Ovary (tissue), 9 donors: ENCODE measurements around the gene HERC3. TPM values are rescaled to one million over a fixed set of nuclear protein-coding genes. Genes with fewer than 3 reads are reported as not detected.

Experiments used
- DNase-seq, 5 donors: peaks; one replicate each; pipeline ENCODE4 v3.0.0-alpha.2; 2019 to 2020
- H3K27ac ChIP-seq, 2 donors: fragments of 200-600 bp; one replicate each; pipeline versions ENCODE4 v1.5.1 to v1.8.0; 2019 to 2022
- H3K27me3 ChIP-seq: fragments of 200-600 bp; one replicate; pipeline ENCODE4 v1.8.0; 2022
- H3K36me3 ChIP-seq: fragments of 200-600 bp; sonication (generic); one replicate; pipeline ENCODE4 v1.5.1; 2019
- H3K4me1 ChIP-seq: one replicate; pipeline ENCODE4 v1.8.1; 2013; ENCODE audit warnings: mild to moderate bottlenecking, moderate library complexity; ENCODE audit not compliant: insufficient read depth
- H3K4me3 ChIP-seq: fragments of 200-600 bp; sonication (generic); one replicate; pipeline ENCODE4 v1.5.1; 2017
- H3K9me3 ChIP-seq, 2 donors: fragments of 200-600 bp in 1 of 2; sonication (generic) in 1 of 2; one replicate each; pipeline versions ENCODE4 v1.5.1 to v1.8.1; 2013 to 2019; ENCODE audit warnings: mild to moderate bottlenecking in 1 of 2, moderate library complexity in 1 of 2
- CTCF ChIP-seq, 3 donors: fragments of 450-650 bp in 2 of 3; fragments of 200-600 bp in 1 of 3; IDR thresholded peaks; one replicate each; pipeline versions ENCODE4 v1.5.1 to v1.8.0; 2016 to 2022; ENCODE audit warnings: antibody characterized with exemption in 3 of 3, mild to moderate bottlenecking in 1 of 3
- EP300 ChIP-seq: sonication (generic); formaldehyde crosslinking; IDR thresholded peaks from one replicate; pipeline ENCODE4 v1.6.1; 2017; ENCODE audit warnings: antibody characterized with exemption
- POLR2A ChIP-seq: fragments of 450-650 bp; IDR thresholded peaks from one replicate; pipeline ENCODE4 v1.6.1; 2017; ENCODE audit warnings: antibody characterized with exemption, mild to moderate bottlenecking, moderate library complexity
- WGBS, 3 donors: extraction: QIAGEN DNeasy Blood & Tissue Kit in 1 of 3; methylation state at CpG; one replicate each; pipeline versions ENCODE4 v1.1.5 to v1.1.7; 2013 to 2017; 5-methylcytosine and 5-hydroxymethylcytosine counted together
- intact Hi-C, 4 donors: fragments of 100-400 bp; cut with DNase I; formaldehyde crosslinking; loops; one replicate each; pipeline versions ENCODE4 v1.11.0 to v1.15.1; 2022 to 2023
- polyA plus RNA-seq, 2 donors: library from polyadenylated mRNA; stranded (reverse); fragments of 200-250 nt in 1 of 2; fragments of 350-450 nt in 1 of 2; fragmentation: Illumina TruSeq in 1 of 2; extraction: RNeasy Lipid Tissue Mini Kit (QIAGEN cat#74804) in 1 of 2; gene quantifications; one replicate each; pipeline ENCODE4 v1.2.3, GENCODE V29; 2013 to 2014
- total RNA-seq, 7 donors: library from RNA; depleted of rRNA in 2 of 7; stranded (reverse); fragments of >200 nt in 2 of 7; fragmentation: NEBNext Ultra II Directional in 3 of 7; extraction: Animal tissue kit (Norgen Biotek cat#: 25700) in 3 of 7; gene quantifications; one replicate each; pipeline versions ENCODE4 v1.1.0 to v1.2.4, GENCODE V29; 2016 to 2023
- donor health status: DM: no; HTN: no; CAD: no; lungs with moderate emphysema.
- donor health status: DM: no; HTN: no; CAD: no.
- donor health status: Bipolar disorder and iron deficiency.
- donor health status: DM: yes; HTN: yes; CAD: no.
- donor health status: DM: no; HTN: no; CAD: no.
- donor health status: DM: yes; HTN: yes; CAD: no.

HERC3 gene
- total and polyA plus RNA-seq, 9 donors = 10.3 to 30.9 (median 24.2) TPM

- TF ChIP-seq CTCF (IDR thresholded peaks at IDR 0.05) (no peak), POLR2A (no peak), EP300 (no peak)
These were observed 36.5 kb downstream of the HERC3 start for GRCh38 chr4:88628746-88629145.

DNA sequence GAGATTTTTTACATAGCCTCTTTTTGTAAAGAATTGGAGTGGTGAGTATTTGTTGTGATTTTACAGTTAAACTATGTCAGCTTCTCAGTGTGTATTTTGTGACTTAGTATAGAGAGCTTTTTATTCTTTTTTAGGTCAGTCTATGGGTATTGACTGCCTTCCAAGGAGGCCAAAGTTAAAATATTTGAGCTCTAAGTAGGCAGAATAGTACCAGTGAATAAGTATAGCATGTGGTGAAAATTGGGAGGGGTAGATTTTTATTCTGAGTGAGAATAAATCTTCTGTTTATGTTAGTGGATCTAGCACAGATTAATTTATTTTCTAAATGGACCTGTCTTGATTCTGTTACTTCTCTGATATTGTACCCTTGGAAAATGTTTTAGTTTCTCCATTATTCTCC lies 37.5 kb downstream of the HERC3 start:
- Histone ChIP-seq H3K4me3 (no peak overlapping the region), H3K4me1 (no peaks in the 10 kb centered on the region)
- DNase-seq = no peak

More at GRCh38 chr4:88628746-88629145, 36.5 kb downstream of the HERC3 start:
- DNase-seq = no peak
- Histone ChIP-seq H3K27ac (no peak overlapping the region), H3K27me3 (no peaks in the 10 kb centered on the region), H3K36me3 (no peaks in the 10 kb centered on the region), H3K4me3 (no peak overlapping the region), H3K9me3 (no peaks in the 10 kb centered on the region), H3K4me1 (no peaks in the 10 kb centered on the region)
- WGBS, 3 donors = 91 to 95% (median 94%) methylated on average over 8 of the region's 8 CpGs
- intact Hi-C loops = no loop called here

GRCh38 chr4:88630756-88631155 lies 38.5 kb downstream of the HERC3 start:
- TF ChIP-seq POLR2A = no peak
- TF ChIP-seq CTCF (IDR thresholded peaks at IDR 0.05) = no peak
- TF ChIP-seq EP300 = no peak
- Histone ChIP-seq H3K9me3 (no peaks in the 10 kb centered on the region), H3K27ac (no peak overlapping the region), H3K36me3 (no peaks in the 10 kb centered on the region), H3K27me3 (no peaks in the 10 kb centered on the region), H3K4me3 (no peak overlapping the region), H3K4me1 (no peaks in the 10 kb centered on the region)
- 43 to 63% (median 63%) methylated on average over 2 of the region's 2 CpGs for WGBS, 3 donors
- no peak for DNase-seq
- intact Hi-C loops = no loop called here

More for the DNA sequence above, 37.5 kb downstream of the HERC3 start:
- no peak overlapping the region for H3K27ac ChIP-seq
- H3K9me3 ChIP-seq = no peaks in the 10 kb centered on the region
- H3K27me3 ChIP-seq = no peaks in the 10 kb centered on the region
- TF ChIP-seq EP300 = no peak
- TF ChIP-seq POLR2A = no peak
- no peak for TF ChIP-seq CTCF (IDR thresholded peaks at IDR 0.05)
- intact Hi-C loops = no loop called here
- no peaks in the 10 kb centered on the region for H3K36me3 ChIP-seq

DNA sequence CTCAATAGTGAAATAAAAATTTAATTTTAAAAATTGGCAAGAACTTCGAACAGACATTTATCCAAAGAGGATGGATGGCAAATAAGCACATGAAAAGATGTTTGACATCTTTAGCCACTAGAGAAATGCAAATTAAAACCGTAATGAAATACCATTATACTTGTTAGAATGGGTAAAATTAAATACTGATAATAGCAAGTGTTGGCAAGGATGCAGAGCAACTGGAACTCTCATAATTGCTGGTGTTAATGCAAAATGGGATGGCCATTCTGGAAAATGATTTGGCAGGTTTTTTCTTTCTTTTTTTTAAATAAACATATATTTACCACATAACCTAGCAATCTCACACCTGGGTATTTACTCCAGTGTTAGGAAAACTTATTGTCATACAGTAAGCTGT lies 51.7 kb downstream of the HERC3 start:
- Histone ChIP-seq H3K4me1 (peaks cover under 1% of the 10 kb centered on the region), H3K9me3 (no peaks in the 10 kb centered on the region), H3K27me3 (no peaks in the 10 kb centered on the region), H3K27ac (no peak overlapping the region), H3K4me3 (no peak overlapping the region), H3K36me3 (no peaks in the 10 kb centered on the region)
- intact Hi-C loops = no loop called here
- 91 to 92% (median 92%) methylated on average over 2 of the region's 2 CpGs for WGBS, 3 donors
- TF ChIP-seq CTCF (IDR thresholded peaks at IDR 0.05) (no peak), POLR2A (no peak), EP300 (no peak)
- no peak for DNase-seq

DNA sequence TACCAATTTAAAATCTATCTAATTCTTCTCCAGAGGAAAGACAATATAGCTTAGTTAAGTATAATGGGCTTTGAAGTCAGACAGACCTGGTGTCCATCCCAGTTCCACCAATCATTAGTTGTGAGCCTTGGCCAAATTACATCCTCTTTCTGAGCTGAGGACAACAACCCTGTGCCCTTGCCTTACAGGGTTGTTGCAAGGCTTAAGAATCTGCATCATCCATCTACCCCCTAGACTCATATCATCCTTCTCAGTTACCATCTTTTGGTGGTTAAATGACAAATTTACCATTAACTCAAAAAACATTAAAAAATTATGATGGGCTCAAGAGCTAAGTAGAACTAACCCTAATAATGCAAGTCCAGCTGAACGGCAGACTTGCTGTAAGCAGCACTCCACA lies 53.7 kb downstream of the HERC3 start:
- H3K4me1 ChIP-seq = peaks cover 1% of the 10 kb centered on the region
- intact Hi-C loops = no loop called here
- no peak overlapping the region for H3K4me3 ChIP-seq
- DNase-seq = no peak
- no peaks in the 10 kb centered on the region for H3K27me3 ChIP-seq
- WGBS, 3 donors = 79 to 88% (median 86%) methylated on average over 1 of the region's 1 CpG
- no peak overlapping the region for H3K27ac ChIP-seq
- no peaks in the 10 kb centered on the region for H3K36me3 ChIP-seq
- TF ChIP-seq POLR2A (no peak), CTCF (IDR thresholded peaks at IDR 0.05) (no peak), EP300 (no peak)
- no peaks in the 10 kb centered on the region for H3K9me3 ChIP-seq
